Gastroesophageal sphincter (tissue), 3 donors: ENCODE measurements around the gene MAP1B.

Experiments used
- POLR2A ChIP-seq, 2 donors: fragments of 450-650 bp; IDR thresholded peaks; one replicate each; pipeline ENCODE4 v1.6.1; 2017; ENCODE audit warnings: antibody characterized with exemption in 2 of 2, mild to moderate bottlenecking in 2 of 2, moderate library complexity in 1 of 2
- POLR2AphosphoS5 ChIP-seq: sonication (generic); formaldehyde crosslinking; IDR thresholded peaks from one replicate; pipeline ENCODE4 v1.6.1; 2017; ENCODE audit warnings: antibody characterized with exemption
- TF ChIP-seq, protein P1 (sequence below), 4 experiments: fragments of 200-600 bp in 2 of 4; fragments of 450-650 bp in 2 of 4; sonication (generic) in 1 of 4; IDR thresholded peaks; one replicate each; pipeline ENCODE4 v1.5.1; 2017 to 2019; ENCODE audit warnings: antibody characterized with exemption in 4 of 4, mild to moderate bottlenecking in 2 of 4, moderate library complexity in 2 of 4

DNA sequence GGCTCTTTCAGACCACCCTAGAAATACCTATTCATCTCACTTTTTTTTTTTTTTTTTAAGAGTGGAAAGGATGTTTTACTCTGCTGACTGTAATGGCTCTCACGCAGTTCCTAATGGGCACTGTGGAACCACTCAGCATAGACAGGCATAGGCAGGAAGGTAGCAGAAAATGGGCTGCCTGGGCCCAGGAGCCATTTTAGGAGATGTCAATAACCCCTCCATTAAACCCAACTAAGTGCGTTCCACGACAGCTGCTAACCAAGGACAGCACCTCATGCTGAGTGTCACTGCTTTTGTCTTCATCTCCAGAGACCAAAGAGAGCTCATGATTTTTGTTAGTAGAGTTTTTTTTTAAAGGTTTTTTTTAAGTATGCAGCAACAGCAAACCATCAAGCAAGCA, 15.3 kb downstream of the MAP1B start:
- TF ChIP-seq, protein P1, sequence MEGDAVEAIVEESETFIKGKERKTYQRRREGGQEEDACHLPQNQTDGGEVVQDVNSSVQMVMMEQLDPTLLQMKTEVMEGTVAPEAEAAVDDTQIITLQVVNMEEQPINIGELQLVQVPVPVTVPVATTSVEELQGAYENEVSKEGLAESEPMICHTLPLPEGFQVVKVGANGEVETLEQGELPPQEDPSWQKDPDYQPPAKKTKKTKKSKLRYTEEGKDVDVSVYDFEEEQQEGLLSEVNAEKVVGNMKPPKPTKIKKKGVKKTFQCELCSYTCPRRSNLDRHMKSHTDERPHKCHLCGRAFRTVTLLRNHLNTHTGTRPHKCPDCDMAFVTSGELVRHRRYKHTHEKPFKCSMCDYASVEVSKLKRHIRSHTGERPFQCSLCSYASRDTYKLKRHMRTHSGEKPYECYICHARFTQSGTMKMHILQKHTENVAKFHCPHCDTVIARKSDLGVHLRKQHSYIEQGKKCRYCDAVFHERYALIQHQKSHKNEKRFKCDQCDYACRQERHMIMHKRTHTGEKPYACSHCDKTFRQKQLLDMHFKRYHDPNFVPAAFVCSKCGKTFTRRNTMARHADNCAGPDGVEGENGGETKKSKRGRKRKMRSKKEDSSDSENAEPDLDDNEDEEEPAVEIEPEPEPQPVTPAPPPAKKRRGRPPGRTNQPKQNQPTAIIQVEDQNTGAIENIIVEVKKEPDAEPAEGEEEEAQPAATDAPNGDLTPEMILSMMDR (IDR thresholded peaks at IDR 0.05) = no peak
- no peak for TF ChIP-seq POLR2A (IDR thresholded peaks at IDR 0.05)
- TF ChIP-seq POLR2AphosphoS5 = no peak
